ENCODE data around the gene APOL5.
"Not testable (repeated sequence)": the region's sequence is repeated elsewhere in the genome, so short reads cannot be mapped to it uniquely, and the experiment has no call there.

APOL5 gene, protein sequence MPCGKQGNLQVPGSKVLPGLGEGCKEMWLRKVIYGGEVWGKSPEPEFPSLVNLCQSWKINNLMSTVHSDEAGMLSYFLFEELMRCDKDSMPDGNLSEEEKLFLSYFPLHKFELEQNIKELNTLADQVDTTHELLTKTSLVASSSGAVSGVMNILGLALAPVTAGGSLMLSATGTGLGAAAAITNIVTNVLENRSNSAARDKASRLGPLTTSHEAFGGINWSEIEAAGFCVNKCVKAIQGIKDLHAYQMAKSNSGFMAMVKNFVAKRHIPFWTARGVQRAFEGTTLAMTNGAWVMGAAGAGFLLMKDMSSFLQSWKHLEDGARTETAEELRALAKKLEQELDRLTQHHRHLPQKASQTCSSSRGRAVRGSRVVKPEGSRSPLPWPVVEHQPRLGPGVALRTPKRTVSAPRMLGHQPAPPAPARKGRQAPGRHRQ

DNA sequence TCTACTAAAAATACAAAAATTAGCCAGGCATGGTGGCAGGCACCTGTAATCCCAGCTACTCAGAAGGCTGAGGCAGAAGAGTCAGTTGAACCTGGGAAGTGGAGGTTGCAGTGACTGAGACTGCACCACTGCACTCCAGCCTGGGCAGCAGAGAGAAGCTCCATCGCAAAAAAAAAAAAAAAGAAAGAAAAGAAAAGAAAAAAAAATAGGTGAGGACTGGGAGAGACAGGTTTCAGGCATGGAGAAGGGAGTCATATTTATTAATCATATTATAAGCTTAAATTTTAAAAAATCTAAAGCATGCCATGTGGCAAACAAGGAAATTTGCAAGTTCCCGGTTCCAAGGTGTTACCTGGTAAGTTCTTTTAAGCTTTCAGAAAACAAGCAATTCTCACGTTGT lies at the start of gene APOL5:
TSS of gene APOL5 (plus strand) at position 301 of the 400 bp plus-strand sequence. CDS start at position 301, 0 bp downstream.
- DNase-seq, result no peak

DNA sequence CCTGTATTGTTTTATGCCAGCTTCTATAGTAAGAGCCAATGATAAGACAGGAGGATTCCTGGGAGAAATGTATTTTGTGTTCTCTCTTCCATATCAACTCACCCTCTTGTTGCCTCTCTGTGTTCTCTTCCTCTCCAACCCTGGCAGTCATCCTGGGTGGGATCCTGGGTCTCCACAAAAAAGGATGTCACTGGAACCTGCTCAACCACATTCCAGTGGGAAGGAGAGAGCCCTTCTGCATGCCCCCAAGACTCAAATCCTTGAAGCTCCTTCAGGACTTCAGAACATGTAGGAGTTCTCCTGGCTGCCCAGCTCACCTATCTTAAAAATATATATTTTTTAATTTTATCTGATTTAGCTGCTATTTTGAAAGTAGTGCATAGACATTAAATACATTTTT lies 43.3 kb upstream of the APOL5 start:
- DNase-seq, result no peak

DNA sequence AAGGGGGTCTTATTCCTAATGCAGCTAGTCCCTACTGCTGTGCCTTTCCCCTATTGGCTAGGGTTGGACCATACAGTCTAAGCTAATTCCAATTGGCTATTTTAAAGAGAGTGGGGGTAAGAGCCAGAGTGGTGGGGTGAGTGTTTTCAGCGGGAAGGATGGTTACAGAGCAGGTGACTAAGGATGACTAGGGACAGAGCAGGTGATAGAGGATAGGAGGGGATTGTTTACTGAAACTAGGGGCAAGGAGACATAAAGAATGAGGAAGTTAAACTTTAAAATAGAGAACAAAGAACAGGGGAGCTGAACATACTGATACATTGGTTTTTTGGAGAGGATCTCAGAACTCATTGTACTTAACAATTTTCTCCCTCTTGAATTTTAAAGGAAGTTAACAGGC lies 41.6 kb upstream of the APOL5 start:
- DNase-seq, result not testable (repeated sequence)

DNA sequence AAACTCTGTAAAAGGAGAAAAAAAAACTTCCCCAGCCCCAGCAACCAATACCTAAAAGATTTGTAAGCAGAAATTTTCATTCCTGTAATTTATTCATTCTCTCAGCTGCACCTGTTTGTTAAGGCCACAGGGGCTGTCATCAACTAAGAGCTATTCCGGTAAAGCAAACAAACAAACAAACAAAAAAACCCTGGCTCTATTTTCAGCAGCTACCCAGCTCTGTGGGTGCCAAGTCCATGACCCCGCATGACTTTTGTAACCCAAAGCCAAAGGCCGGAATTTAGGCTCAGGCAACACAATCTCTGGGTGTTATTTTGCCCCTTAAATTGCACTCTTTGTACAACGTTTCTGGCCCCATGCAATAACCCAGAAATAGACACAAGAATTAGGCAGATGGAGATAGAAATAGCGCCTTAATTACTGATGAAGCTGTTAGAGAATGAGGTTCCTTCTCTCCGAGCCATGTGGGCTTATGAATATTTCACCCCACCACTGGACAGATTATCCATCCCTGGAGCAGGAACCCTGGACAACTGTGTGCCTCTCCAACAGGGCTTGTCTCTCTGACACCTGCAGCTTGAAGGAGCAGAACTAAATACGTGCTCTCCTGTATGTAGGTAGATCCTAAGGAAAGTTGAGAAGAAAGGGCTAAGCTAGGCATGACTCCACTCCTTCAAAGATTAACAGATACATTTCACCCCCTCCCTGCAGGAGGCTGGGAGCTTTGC lies 40.0 kb upstream of the APOL5 start:
- no peak for DNase-seq

DNA sequence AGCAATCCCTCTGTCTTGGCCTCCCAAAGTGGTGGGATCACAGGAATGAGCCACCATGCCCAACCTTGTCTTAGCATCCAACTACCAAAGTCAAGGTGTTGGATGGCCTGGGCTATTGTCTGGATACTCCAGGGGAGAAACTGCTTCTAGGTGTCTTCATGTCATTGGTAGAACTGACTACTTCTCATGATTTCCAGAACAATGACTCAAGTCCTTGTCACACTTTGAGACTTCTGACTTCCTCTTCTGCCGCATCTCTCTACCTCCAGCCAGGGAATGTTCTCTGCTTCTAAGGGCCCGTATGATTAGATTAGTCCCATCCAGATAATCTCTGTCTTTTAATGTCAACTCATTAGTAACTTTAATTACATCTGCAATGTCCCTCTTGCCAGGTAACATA lies 38.8 kb upstream of the APOL5 start:
- DNase-seq, result no peak

DNA sequence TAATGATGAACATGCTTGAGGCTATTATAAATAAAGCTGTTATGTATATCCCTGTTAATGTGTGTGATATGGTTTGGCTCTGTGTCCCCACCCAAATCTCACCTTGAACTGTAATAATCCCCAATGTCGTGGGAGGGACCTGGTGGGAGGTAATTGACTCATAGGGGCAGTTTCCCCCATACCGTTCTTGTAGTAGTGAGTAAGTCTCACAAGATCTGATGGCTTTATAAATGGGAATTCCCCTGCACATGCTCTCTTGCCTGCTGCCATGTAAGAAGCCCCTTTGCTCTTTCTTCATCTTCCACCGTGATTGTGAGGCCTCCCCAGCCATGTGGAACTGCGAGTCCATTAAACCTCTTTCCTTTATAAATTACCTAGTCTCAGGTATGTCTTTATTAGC lies 38.2 kb upstream of the APOL5 start:
- not testable (repeated sequence) for DNase-seq

DNA sequence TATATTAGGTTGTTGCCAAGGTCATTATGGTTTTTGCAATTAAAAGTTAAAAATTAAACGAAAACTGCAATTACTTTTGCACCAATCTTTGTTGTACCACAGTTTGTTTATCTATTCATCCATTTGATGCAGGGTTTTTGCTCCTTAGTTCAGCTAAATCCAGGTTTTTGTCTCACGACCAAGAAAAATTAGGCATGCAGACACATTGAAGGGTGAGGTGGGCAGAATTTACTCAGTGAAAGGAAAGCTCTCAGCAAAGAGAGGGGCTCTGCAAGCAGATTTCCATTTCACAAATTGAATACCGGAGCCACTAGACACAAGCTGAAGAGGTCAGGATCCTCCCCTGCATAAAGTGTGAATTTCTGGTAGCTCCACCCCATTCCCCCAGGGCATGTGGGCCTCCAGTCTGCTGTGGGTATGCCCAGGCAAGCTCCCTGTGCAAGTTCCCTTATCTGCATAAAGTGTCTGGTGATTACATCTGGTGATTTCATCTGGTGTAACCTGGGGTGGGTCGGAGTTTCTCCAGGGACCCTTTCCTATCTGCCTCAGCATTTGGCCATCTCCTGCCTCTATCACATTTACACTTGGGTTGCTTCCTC lies 36.1 kb upstream of the APOL5 start:
- no peak for DNase-seq

DNA sequence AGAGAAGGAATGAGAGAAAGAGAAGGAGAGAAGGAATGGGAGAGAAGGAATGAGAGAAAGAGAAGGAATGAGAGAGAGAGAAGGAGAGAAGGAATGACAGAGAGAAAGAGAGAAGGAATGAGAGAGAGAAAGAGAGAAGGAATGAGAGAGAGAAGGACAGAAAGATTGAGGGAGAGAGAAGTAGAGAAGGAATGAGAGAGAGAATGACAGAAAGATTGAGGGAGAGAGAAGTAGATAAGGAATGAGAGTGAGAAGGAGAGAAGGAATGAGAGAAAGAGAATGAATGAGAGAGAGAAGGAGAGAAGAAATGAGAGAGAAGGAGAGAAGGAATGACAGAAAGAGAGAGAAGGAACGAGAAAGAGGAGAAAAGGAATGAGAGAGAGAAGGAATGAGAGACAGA lies 34.1 kb upstream of the APOL5 start:
- DNase-seq, result no peak

DNA sequence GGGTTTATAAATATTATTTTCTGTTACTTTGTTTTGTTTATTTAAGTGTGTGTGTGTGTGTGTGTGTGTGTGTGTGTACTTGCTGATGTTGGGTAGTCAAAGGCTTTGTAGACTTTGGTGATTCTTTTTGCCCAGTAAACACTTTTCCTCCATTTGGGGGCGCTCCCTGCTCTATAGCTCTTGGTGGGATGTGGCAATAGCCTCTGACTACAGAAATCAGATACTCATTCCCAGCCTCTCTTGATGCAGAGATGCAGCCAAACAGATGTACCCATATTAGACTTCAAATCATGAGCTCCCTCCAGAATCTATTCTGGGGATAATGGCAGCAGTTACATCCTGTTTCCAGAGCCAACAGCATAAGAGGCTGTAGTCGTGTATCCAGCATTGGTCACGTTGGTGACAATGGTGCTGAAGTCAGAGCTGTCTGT lies 33.4 kb upstream of the APOL5 start:
- DNase-seq, result peak in 1 of 2 experiments; percentile 8

DNA sequence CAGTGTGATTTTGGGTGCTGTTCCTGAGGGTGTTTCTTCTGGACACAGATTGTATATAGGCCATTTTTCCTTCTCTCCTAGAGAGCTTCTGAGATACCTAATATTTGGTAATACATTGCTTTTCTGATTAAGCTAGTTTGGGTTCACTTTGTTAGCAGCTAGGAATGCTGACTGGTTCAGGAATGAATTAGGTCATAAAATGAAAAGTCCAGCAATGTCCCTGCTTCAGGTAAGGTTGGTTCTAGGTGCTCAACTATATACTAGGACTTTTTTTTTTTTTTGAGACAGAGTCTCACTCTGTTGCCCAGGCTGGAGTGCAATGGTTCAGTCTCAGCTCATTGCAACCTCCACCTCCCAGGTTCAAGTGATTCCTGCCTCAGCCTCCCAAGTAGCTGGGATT lies 32.9 kb upstream of the APOL5 start:
- DNase-seq, result no peak

DNA sequence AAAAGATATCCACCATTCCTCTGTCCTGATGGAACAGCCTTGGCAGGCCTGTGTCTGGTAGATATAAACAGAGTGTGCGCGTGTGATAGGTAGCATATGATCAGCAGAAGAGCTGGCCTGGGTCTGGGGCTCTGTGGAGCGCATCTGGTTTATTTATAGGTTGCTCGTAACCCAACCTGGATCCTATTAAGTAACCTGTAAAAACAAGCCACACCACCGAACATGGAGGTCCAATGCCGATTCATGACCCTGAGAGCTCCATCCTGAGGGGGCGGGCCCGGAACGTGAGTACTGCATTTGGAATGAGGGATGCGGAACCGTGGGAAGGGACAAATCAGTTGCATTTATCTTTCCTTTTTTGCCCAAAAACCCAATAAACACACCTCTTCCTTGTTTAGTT lies 31.9 kb upstream of the APOL5 start:
- DNase-seq, result no peak

DNA sequence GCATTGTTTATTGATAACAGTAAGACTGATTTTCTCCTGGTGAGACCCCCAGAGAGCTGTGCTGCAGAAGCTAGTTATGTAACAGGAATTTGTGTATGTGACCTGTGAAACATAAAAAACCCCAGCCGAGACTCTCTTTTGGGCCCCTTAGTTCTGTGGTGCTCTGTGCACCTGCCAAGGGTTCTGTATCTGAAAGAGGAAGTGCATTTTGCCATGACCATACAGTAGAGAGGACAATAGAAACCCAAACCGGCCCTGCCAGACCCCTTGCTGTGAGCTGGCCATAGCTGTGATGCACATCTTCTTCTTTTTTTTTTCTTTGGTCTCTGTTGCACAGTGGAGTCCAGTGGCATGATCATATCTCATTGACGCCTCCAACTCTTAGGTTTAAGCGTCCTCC lies 31.4 kb upstream of the APOL5 start:
- DNase-seq, result no peak

DNA sequence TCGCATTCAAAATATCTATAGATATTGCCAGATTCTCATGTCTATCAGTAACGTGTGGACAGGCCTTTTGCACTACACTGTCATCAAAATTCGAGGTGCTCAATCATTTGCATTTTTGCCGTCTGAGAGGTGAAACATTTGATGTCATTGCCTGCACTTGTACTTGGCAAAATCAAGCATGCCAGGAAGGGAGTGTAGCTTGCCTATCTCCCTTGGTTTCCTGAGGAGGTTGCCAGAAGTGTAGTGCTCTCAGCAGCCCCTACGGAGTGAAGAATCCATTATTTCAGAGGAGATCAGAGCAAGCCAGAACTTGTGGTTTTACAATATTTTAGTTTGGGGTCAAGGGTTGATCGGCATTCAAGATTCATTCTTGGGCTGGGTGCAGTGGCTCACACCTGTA lies 30.2 kb upstream of the APOL5 start:
- DNase-seq, result no peak

DNA sequence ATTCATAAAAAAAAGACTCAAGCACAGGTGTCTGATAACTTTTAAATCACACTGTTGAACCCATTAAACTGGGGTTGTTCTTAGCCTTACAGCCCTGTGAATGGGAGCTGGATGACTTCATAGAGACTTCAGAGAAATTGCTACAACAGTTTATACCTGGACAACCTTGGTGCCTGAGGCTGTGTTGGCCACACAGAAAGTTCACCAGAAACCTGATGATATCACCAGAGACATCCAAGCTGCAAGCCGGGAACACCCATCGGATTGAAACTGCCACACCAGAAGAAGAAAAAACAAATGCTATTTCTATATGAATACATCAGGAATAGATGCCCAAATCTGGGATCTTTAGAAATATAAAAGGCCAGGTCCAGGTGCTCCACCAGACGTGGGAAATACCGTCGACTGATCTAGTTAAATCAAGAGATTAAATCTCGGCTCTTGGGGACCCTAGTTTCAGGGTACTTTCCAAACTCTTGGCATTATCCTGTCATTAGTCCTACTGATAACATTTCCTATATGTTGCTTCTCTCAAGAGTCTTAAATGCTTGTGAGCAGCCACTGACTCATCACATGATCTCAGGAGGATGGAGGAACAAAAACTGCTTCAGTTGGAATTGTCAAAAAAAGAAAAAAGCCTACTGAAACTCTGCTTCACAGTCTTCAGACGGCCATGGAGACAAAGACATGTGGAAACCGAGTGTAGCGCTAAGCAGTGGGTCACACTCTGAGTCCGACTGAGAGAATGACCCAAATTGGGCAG lies 28.6 kb upstream of the APOL5 start:
- DNase-seq, result no peak

DNA sequence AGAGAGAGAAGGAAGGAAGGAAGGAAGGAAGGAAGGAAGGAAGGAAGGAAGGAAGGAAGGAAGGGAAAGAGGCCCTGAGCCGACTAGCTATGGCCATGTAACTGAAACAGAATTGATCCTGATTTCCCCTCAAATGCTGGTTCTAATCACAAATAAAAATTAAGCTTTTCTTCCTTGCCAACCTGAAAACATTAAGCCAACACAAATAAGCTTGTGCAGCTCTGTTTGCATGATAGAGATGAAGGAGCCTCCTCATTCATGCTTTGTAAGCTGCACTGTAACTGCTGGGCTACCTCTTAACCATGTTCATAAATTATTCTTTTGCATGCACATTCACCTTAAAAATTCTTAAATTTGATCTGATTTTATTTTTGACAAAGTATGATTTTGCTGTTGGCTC lies 27.7 kb upstream of the APOL5 start:
- DNase-seq, result no peak

DNA sequence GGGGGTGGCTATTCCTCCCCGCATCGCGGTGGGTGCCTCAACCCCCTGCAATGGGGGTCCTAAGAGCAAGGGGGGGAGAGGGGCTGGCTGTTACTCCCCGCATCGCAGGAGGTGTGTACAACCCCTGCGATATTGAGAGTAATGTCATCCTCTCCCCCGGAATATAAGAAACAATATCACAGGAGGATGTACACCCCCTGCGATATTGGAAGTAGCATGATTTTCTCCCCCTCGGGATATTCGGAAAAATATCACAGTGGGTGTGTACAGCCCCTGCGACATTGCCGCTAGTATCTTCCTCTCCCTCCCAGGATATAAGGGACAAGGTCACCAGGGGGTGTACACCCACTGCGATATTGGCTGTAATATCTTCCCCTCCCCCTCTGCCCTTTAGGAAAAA lies 22.5 kb upstream of the APOL5 start:
- DNase-seq, result no peak

DNA sequence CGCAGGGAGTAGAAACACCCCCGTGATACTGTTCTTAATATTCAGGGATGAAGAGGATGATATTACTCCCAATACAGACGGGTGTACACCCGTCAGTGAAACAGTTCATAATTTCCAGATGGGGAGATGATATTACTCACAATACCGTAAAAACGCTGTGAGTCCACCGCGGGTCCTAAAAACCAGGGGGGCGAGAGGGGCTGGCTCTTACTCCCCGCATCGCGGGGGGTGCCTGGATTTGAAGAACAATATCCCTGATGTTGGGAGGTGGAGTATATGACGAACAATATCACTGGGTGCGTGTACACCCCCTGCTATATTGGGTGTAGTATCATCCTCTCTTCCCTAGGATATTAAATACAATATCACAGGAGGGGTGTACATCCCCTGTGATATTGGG lies 20.5 kb upstream of the APOL5 start:
- no peak for DNase-seq

DNA sequence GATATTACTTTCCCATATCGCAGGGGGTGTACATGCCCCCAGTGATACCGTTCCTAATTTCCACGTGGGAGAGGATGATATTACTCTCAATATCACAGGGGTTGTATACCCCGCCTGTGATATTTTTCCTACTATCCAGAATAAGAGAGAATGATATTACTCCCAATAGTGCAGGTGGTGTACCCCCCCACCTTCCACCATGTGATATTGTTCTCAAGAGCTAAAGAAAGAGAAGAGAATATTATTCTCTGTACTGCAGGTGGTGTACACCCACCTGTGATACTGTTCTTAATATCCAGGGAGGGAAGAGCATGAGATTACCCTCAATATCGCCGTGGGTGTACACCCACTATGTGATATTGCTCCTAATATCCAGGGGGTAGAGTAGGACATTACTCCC lies 17.8 kb upstream of the APOL5 start:
- not testable (repeated sequence) for DNase-seq

DNA sequence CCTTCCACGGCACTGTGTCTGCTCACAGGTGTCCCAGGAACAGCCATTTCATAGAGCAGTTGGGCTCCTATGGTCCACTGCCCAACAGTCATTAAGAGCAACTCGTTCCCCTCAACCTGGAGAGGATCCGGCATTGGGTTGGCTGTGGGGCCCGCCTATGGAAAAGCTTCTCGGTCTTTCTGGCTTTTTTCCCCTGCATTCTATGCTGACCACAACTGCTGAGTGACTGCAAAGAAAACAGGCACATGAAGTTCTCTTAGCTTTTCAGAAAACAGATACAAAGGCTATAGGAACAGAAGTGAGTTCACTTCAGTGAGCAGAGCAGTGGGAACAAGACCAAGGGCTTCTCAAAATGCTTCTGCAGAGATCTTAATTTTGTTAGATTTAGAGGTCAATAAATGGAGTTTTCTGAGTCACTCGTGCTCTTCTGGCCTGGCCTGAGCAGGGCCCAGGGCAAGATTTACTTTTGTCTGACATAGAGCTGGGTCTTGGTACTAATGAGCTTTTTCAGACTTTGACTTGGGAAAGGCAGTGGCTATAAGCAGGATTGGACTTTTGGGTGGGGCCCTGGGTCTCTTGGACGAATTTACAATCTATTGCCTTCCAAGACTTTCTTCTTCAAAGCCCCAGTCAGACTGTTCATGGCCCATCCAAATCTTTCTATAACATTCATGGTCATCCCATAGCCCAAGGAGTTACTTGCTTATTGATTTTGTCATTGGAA lies 13.6 kb upstream of the APOL5 start:
- DNase-seq, result no peak

DNA sequence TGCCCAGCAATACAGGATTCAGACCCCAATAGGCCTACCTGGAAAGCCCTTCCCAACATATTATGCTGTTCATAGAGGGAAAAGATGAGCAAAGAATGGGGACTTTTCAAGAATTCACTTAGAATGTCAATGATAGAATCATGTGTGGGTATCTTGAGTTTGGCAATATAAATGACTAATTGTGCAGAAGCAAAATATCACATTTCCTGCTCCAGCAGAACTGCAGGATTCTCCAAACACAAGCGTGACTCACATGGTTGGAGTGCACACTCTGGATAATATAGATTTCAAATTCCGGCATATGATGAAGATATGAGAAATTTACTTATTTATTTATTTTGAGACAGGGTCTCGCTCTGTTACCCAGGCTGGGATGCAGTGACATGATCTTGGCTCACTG lies 12.5 kb upstream of the APOL5 start:
- no peak for DNase-seq

DNA sequence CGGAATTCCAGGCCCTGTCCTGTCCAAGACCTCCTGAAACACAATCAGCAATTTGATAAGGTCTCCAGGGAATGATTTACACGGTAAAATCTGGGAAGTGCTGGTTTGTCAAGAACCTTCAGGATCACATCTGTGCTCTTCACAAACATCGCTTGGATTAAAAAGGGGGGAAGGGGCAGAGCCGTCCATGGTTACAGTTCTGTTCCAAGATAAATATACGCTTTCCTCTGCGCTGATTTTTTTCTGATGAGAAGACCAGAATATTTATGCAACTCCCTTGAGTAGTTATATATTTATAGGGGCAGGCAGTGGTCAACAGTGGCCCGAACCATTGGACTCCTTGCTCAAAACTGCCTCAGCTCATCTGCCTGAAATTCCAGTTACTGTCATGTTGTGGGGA lies 9.2 kb upstream of the APOL5 start:
- DNase-seq, result no peak

DNA sequence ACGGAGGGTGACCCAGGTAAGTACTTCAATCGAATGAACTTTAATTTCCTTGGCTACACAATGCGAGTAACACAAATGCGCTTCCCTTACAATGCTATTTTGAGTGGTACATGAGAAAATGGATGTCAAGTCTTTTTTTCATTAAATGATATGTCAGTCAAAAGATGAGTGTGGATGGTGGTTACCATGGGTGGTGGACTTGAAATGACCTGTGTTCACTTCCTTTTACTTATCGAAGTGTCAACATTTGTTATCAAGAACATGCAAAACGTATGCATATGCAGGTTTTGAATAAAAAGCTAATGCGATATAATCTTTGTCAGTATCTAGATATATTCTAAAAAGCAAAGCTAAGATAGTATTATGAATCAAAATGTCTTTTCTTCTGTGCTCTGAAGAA lies 8.8 kb upstream of the APOL5 start:
- DNase-seq, result no peak

DNA sequence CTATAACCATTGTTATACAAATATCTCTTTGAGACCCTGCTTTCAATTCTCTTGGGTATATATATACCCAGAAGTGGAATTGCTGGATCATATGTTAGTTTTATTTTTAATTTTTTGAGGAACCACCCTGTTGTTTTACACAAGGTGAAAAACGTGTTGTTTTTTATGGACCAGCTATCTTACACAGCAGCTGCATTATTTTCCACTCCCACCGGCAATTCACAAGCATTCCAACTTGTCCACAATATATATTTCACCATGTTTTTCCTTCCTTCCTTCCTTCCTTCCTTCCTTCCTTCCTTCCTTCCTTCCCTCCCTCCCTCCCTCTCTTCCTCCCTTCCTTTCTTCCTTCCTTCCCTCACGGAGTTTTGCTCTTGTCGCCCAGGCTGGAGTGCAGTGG lies 6.3 kb upstream of the APOL5 start:
- no peak for DNase-seq

All from NCI-H1930 (cell line).